SJCRH30 (cell line): Measurements from ENCODE around the gene NTM. TPM values are rescaled to one million over a fixed set of nuclear protein-coding genes. Genes with fewer than 3 reads are reported as not detected.

Source experiments
- DNase-seq, 2 experiments: peaks; one replicate each; pipeline ENCODE4 v3.0.0-alpha.2; 2015 to 2020
- H3K27ac ChIP-seq: fragments of 250-450 bp; sonication (Bioruptor Pico); 2 replicates; pipeline ENCODE4 v1.5.1; 2020; ENCODE audit warnings: mild to moderate bottlenecking, moderate library complexity
- H3K27me3 ChIP-seq: fragments of 250-450 bp; sonication (Bioruptor Pico); 2 replicates; pipeline ENCODE4 v1.5.1; 2020; ENCODE audit warnings: mild to moderate bottlenecking, moderate library complexity
- H3K36me3 ChIP-seq: fragments of 250-450 bp; sonication (Bioruptor Pico); 2 replicates; pipeline ENCODE4 v1.5.1; 2020; ENCODE audit warnings: mild to moderate bottlenecking, moderate library complexity
- H3K4me1 ChIP-seq: fragments of 250-450 bp; sonication (Bioruptor Pico); 2 replicates; pipeline ENCODE4 v1.5.1; 2020; ENCODE audit warnings: mild to moderate bottlenecking, moderate library complexity
- H3K4me3 ChIP-seq: fragments of 250-450 bp; sonication (Bioruptor Pico); 2 replicates; pipeline ENCODE4 v1.5.1; 2020; ENCODE audit warnings: mild to moderate bottlenecking, moderate library complexity
- H3K9me3 ChIP-seq: fragments of 250-450 bp; sonication (Bioruptor Pico); replicated peaks from 2 replicates; pipeline ENCODE4 v1.5.1; 2020; ENCODE audit warnings: mild to moderate bottlenecking, moderate library complexity
- total RNA-seq: library from RNA; depleted of rRNA; stranded (reverse); fragments of >200 nt; shearing (Covaris generic); gene quantifications from 2 replicates; pipeline ENCODE4 v1.2.3, GENCODE V29; 2014

NTM gene
- total RNA-seq, 1 experiment from 2014 or later, result not detected

DNA sequence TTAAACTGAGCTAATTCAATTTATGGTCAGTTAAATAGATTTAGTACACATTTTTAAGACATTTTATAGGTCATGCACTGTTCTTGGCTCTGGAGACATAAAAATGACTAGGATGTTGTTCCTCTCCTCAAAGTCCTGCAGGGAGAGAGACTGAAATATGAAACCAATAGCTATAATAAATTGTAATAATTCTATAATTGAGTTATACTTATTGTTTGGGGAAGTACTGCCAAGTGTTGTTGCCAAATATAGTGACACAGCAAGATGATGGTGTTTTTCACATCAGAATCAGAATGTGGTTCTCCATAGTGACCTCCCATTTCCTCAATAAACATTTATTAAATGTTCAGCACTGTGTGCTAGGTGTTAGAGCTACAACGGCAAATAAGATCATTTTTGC lies 470.6 kb downstream of the NTM start:
- no peaks in the 10 kb centered on the region for H3K36me3 ChIP-seq
- H3K9me3 ChIP-seq, result no peaks in the 10 kb centered on the region
- H3K4me1 ChIP-seq, result no peaks in the 10 kb centered on the region
- no peaks in the 10 kb centered on the region for H3K27me3 ChIP-seq
- no peak overlapping the region for H3K27ac ChIP-seq
- H3K4me3 ChIP-seq, result no peak overlapping the region
- DNase-seq, result no peak

DNA sequence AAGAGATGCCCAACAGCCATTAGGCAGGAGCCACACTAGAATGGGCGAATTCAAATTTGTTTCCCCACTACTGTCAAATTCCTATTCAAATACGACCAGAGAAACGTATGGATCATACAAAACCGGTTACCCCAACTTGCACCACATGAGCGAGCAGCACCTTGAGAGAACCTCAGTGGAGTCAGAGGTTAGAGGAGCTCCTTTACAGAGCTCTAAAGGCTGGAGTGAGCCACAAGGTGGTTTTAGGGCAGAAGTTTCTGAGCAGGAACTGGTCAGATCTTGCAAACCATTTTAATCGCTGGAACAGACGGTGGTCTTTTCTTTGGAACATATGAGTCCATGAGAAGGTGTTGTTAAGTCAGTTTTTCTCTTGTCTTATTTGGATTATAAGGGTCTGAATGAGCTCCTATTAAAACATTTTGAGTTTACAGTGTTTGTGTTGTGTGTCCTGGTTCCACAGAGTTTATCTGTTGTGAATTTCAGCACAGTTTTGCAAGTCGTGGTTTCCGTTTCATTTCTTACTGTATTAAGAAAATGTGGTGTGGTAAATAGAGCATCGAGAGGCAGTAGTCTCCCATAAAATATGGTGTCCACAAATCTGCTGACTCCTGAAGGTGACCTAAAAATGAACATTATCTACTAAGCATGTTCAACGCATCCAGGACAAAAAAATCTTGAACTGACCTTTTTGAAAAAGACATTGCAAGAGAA lies 471.7 kb downstream of the NTM start:
- Histone ChIP-seq H3K27ac (no peak overlapping the region), H3K27me3 (no peaks in the 10 kb centered on the region), H3K4me1 (no peaks in the 10 kb centered on the region), H3K9me3 (no peaks in the 10 kb centered on the region), H3K4me3 (no peak overlapping the region), H3K36me3 (no peaks in the 10 kb centered on the region)
- no peak for DNase-seq

DNA sequence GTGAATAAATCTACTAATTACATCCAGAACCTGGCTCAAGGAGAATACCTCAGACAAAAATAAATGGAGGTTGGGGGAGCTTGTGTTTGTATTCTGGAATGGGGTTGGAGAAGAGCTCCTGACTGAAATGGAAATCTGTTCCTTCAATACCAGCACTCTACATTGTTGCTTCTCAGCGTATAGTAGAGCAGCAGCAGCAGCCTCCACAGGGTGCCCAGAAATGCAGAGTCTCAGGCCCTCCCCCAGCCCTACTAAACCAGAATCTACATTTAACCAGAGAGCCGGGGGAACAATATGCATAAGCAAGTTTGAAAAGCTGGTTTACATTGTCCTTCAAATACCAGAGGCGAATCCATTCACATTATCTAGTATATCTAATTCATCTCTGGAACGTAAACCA lies 474.8 kb downstream of the NTM start:
- Histone ChIP-seq H3K27ac (no peak overlapping the region), H3K9me3 (no peaks in the 10 kb centered on the region), H3K36me3 (no peaks in the 10 kb centered on the region), H3K4me3 (no peak overlapping the region), H3K27me3 (no peaks in the 10 kb centered on the region), H3K4me1 (no peaks in the 10 kb centered on the region)
- DNase-seq, result no peak

DNA sequence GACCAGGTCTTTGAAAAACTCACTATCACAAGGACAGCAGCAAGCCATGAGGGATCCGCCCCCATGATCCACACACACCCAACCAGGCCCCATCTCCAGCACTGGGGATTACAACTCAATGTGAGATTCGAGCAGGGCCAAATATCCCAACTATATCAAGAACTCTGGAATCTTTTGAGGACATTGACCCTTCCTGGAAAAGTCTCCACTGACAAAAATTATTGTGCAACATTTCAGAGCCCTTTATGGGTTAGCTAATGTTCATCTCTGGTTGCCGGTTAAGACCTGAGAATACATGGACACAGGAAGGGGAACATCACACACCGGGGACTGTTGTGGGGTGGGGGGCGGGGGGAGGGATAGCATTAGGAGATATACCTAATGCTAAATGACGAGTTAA lies 479.1 kb downstream of the NTM start:
- Histone ChIP-seq H3K36me3 (no peaks in the 10 kb centered on the region), H3K4me1 (no peaks in the 10 kb centered on the region), H3K4me3 (no peak overlapping the region), H3K27ac (no peak overlapping the region), H3K9me3 (no peaks in the 10 kb centered on the region), H3K27me3 (no peaks in the 10 kb centered on the region)
- DNase-seq, result no peak

DNA sequence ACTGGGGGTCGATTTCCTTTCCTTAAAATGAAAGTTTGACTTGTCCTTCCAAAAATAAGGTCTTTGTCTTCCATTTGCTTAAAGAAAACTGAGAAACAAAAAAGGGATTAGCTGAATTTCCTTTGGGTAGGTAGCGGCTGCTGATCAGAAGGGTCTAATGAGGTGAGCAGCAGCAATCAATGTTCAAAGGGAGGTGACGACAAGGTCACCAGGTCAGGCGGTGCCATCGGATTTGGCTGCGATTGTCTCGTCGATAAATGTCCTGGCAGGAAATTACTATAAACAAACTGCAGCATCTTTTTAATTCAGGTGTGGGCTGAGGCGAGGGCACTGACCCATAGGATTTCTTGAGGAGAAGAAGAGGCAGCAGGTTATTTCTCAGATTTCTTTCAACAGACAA lies 480.1 kb downstream of the NTM start:
- Histone ChIP-seq H3K36me3 (no peaks in the 10 kb centered on the region), H3K9me3 (no peaks in the 10 kb centered on the region), H3K4me3 (no peak overlapping the region), H3K4me1 (no peaks in the 10 kb centered on the region), H3K27ac (no peak overlapping the region), H3K27me3 (no peaks in the 10 kb centered on the region)
- DNase-seq, result no peak

DNA sequence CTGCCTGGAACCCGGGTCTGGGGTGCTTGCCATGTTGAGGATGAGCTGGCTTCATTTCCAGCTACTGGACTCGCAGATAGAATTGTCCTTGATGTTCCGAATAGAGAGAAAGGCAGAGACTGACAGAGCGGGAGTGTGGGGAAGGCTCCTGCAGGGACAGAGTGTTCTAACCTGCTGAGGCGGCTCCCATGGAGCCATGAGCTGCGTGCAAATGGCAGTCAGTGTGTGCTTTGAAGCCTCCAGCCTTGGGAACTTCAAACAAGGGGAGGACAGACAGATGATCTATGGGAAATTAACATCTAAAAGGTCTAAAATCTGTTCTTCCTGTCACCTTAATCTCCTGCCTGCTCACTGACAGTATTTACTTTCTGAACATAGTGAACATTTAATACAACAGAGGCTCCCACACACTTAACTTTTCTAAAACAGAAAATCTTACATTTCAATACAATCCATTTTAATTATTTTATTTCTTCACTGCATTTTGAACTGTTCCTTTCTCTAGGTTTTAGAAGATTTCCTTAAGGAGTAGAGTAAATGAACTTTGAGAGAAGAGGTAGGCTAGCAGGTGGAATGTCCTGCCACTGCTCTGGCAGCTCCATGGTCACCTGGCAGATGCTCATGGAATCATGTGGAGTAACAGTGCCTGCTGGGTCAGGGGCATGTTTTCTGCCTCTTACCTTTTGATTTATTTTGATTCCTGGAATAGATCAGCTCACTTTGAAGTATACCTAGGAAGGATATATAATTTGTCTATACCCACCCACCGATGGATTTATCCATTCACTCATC lies 481.7 kb downstream of the NTM start:
- no peaks in the 10 kb centered on the region for H3K4me1 ChIP-seq
- no peaks in the 10 kb centered on the region for H3K27me3 ChIP-seq

DNA sequence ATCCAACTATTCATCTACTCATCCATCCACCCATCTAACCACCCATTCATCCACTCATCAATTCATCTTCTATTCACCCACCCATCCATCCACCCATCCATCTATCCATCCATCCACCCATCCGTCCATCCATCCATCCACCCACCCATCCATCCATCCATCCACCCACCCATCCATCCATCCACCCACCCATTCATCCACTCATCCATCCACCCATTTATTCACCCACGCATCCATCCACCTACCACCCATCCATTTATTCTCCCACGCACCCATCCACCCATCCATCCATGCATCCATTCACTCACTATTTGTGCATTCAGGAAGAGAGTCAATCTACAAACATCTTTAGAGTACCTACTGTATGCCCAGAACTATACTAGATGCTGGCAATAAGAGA lies 482.3 kb downstream of the NTM start:
- Histone ChIP-seq H3K27ac (no peak overlapping the region), H3K4me1 (no peaks in the 10 kb centered on the region), H3K36me3 (no peaks in the 10 kb centered on the region), H3K27me3 (no peaks in the 10 kb centered on the region), H3K4me3 (no peak overlapping the region), H3K9me3 (no peaks in the 10 kb centered on the region)
- no peak for DNase-seq

More for the DNA sequence above, 481.7 kb downstream of the NTM start:
- H3K27ac ChIP-seq, result no peak overlapping the region
- H3K4me3 ChIP-seq, result no peak overlapping the region
- DNase-seq, result no peak
- no peaks in the 10 kb centered on the region for H3K36me3 ChIP-seq
- H3K9me3 ChIP-seq, result no peaks in the 10 kb centered on the region

DNA sequence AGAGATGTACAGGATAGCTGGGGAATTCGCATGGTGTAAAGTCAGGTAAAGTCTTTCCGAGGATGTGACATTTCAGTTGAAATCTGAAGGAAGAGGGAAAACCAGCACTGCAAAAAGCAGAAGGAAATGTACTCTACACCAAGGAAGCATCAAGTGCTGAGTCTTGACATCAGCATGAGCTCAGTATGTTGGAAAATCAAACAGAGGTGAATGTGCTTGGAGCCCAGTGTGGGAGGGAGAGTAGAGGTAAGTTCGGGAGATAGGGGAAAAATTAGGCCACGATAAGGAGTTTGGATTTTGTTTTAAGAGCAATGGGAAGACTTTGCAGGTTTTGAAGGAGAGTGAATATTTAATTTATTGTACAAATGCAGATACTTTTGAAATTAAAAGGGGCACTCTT lies 484.0 kb downstream of the NTM start:
- H3K27ac ChIP-seq, result no peak overlapping the region
- no peak for DNase-seq
- H3K36me3 ChIP-seq, result no peaks in the 10 kb centered on the region
- no peaks in the 10 kb centered on the region for H3K27me3 ChIP-seq
- no peaks in the 10 kb centered on the region for H3K9me3 ChIP-seq
- no peak overlapping the region for H3K4me3 ChIP-seq
- H3K4me1 ChIP-seq, result no peaks in the 10 kb centered on the region

DNA sequence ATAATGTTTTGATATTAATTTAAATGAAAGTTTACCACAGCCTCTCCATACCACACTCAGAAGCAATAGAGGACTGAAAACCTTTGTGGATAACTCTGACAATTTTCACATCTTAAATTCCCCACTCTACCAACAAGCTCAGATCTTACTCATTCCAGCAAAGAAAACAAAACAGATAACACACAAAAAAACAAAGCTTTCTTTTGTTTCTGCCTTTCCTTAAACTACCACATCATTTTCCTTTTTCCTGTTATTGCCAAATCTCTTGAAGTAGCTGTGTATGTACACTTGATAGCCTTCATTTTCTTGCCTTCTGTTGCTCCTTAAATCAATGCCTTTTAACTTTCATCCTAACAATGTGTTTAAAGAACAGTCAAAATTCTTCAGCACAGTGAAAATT lies 484.9 kb downstream of the NTM start:
- Histone ChIP-seq H3K9me3 (no peaks in the 10 kb centered on the region), H3K36me3 (no peaks in the 10 kb centered on the region), H3K27me3 (no peaks in the 10 kb centered on the region), H3K4me1 (no peaks in the 10 kb centered on the region), H3K27ac (no peak overlapping the region), H3K4me3 (no peak overlapping the region)
- no peak for DNase-seq

DNA sequence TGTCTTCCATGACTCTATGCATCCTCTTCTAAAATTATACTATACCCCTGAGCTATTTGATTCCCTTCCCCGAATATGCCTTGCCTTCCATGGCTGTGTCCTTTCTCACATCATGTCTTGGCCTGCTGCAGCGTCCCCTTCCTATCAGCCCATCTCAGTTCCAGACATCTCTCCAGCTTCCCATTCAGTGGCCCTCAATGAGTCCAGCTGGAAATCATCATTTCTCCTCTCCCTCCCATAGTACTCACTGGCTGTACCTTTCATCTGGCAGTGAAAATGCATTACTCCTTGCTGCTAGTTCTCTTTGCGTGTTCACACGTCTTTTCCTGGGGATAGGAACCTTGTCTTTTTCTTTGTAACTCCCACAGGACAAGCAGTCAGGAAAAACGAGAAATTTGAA lies 486.8 kb downstream of the NTM start:
- Histone ChIP-seq H3K4me3 (no peak overlapping the region), H3K27me3 (no peaks in the 10 kb centered on the region), H3K27ac (no peak overlapping the region), H3K9me3 (no peaks in the 10 kb centered on the region), H3K4me1 (no peaks in the 10 kb centered on the region), H3K36me3 (no peaks in the 10 kb centered on the region)
- DNase-seq, result no peak

DNA sequence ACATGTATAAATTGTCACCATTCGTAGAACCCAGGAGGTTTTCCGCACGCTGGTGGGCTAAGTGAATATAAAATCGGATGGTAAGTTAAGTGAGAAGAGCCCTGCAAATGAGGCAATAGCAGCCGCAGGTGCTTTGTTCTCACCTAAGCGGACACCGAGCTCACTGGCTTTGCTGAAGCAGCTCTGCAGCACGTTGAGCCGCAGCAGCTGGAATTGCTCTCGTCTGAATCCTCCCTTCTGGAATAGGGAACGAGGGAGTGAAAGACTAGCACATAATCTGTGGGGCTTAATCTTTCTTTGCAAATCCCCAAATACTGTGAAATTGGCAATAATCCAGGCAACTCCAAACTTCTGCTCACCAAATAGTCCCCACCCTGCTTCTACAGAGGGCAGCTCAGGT lies 488.1 kb downstream of the NTM start:
- no peak for DNase-seq
- no peak overlapping the region for H3K4me3 ChIP-seq
- H3K27ac ChIP-seq, result no peak overlapping the region
- H3K36me3 ChIP-seq, result no peaks in the 10 kb centered on the region
- no peaks in the 10 kb centered on the region for H3K9me3 ChIP-seq
- H3K27me3 ChIP-seq, result no peaks in the 10 kb centered on the region
- no peaks in the 10 kb centered on the region for H3K4me1 ChIP-seq

DNA sequence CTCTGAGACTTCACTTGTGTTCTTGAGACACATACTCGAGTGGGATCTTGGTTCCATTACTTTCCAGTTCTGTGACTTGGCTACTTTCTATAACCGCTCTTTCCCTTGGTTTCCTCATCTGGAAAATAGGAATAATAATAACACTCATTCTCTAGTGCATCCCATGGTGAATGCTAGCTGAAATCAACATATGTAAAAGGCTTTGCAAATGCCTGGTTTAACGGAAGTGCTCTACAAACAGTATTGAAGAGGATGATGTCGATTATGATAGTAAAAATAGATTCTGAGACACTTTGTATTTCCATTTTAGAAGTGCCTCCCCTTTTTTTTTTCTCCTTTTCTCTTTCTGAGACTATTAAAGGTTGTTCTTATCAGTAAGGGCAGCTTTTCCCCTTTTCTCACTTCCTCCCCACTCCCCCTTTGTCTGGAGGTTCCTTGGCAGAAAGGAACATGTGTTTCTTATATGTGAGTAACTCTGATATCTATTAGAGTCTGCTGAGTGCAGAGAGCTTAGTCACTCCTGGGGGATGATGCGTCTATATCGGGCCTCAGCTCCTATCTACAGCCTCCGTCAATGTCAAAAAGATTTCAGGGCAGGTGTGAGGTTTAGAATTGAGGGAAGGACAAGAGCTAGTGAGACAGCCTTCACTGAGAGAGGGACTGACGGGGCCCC lies 489.3 kb downstream of the NTM start:
- Histone ChIP-seq H3K27ac (no peak overlapping the region), H3K36me3 (no peaks in the 10 kb centered on the region), H3K4me3 (no peak overlapping the region), H3K4me1 (no peaks in the 10 kb centered on the region), H3K9me3 (no peaks in the 10 kb centered on the region), H3K27me3 (no peaks in the 10 kb centered on the region)
- no peak for DNase-seq

DNA sequence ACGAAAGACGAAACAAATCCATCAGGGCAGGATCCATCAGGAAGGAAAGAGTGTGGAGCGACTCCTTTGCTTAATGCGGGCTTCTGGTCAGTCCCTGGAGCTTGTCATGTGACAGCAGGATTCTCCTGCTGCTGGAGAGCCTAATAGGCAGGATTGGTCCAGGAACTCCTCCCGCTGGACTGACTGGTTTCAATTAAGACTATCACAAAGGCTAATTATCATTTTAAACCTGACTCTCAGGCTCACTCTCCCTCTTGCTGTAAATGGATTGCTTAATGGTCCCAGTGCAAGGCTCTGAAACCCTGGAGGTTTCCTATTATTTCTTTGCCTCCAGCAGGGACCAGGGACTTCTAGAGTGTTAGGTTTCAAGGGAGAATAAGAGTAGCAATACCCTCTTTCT lies 493.8 kb downstream of the NTM start:
- Histone ChIP-seq H3K4me1 (no peaks in the 10 kb centered on the region), H3K27me3 (no peaks in the 10 kb centered on the region), H3K4me3 (no peak overlapping the region), H3K27ac (no peak overlapping the region), H3K9me3 (no peaks in the 10 kb centered on the region), H3K36me3 (no peaks in the 10 kb centered on the region)
- no peak for DNase-seq

DNA sequence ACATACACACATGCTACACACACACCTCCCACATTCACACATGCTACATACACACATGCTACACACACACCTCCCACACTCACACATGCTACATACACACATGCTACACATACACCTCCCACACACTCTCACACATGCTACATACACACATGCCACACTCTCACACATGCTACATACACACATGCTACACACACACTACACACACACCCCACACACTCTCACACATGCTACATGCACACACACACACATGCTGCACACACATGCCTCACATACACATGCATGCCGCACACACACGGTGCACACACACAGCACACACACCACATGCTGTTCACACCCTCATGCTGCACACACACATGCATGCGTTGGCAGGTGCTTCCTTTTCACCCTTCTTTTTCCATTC lies 495.4 kb downstream of the NTM start:
- no peak overlapping the region for H3K4me3 ChIP-seq
- H3K36me3 ChIP-seq, result no peaks in the 10 kb centered on the region

DNA sequence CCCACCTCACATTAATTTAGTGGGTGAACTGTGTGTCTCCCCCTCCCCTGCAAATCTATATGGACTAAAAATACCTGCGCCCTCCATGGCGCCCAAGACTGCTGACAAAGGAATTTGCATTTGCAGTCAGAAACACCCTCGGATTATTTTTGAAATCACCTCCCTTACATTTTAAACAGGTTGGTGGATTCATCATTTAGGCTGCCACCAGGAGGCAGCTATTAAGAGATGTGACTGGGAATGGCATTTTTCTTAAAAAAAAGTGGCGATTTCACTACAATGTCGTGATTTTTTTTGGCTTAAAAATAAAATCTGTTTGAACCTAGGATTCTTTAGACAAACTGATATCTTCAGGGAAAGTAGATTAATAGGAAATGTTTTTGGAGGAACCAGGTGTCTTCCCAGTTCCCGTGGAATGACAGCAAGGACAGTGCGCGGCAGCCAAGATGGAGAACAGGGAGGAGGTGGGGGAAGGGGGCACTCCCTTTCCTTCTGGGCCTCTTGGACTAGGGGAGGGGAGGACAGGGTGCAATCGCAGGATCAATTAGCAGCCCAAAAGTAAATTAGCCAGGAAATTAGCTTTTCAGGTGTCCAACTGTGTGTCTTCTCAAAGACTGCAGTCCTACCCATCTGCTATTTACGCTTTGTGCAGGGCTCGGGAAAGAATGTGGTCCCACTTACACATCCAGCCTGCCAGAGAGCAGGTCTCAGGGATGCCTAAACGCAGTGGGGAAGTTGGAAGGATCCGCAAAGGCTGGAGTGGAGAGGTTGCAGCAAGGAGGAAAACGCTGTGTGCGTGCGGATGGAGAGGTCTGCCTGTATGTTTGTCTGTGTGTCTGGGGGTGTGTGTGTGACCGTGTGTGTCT lies 496.4 kb downstream of the NTM start:
- H3K27ac ChIP-seq, result no peak overlapping the region
- no peak overlapping the region for H3K4me3 ChIP-seq
- no peaks in the 10 kb centered on the region for H3K9me3 ChIP-seq
- H3K27me3 ChIP-seq, result no peaks in the 10 kb centered on the region
- H3K4me1 ChIP-seq, result no peaks in the 10 kb centered on the region
- DNase-seq, result no peak
- H3K36me3 ChIP-seq, result no peaks in the 10 kb centered on the region

More for the DNA sequence above, 495.4 kb downstream of the NTM start:
- H3K9me3 ChIP-seq, result no peaks in the 10 kb centered on the region
- no peaks in the 10 kb centered on the region for H3K4me1 ChIP-seq
- no peak for DNase-seq
- H3K27ac ChIP-seq, result no peak overlapping the region
- no peaks in the 10 kb centered on the region for H3K27me3 ChIP-seq
